Skin epidermis (tissue), 12 donors: ENCODE results near the gene MYO5C.

ENCODE experiments used
- H3K27ac ChIP-seq, 21 experiments: fragments of 200-600 bp; sonication (generic) in 11 of 21; one replicate each; pipeline ENCODE4 v1.5.0; 2020; ENCODE audit warnings: mild to moderate bottlenecking in 3 of 21, inconsistent platforms in 2 of 21, moderate library complexity in 2 of 21
- H3K4me3 ChIP-seq, 7 experiments: fragments of 200-600 bp; sonication (generic) in 2 of 7; one replicate each; pipeline ENCODE4 v1.5.0; 2020; ENCODE audit warnings: inconsistent platforms in 2 of 7, mild to moderate bottlenecking in 2 of 7, moderate library complexity in 1 of 7

Gene MYO5C

GRCh38 chr15:52282418-52282817 lies 13.2 kb downstream of the MYO5C start:
- Histone ChIP-seq H3K4me3 (no peak overlapping the region), H3K27ac (no peak overlapping the region)

- no peak overlapping the region for H3K27ac ChIP-seq
Measured at GRCh38 chr15:52281085-52282035, 14.2 kb downstream of the MYO5C start.

GRCh38 chr15:52280326-52281084 lies 15.1 kb downstream of the MYO5C start:
- no peak overlapping the region for H3K27ac ChIP-seq
- no peak overlapping the region for H3K4me3 ChIP-seq

More at GRCh38 chr15:52281085-52282035, 14.2 kb downstream of the MYO5C start:
- no peak overlapping the region for H3K4me3 ChIP-seq

GRCh38 chr15:52278636-52279367 lies 16.8 kb downstream of the MYO5C start:
- H3K4me3 ChIP-seq = no peak overlapping the region

GRCh38 chr15:52278135-52278534 lies 17.5 kb downstream of the MYO5C start:
- Histone ChIP-seq H3K27ac (no peak overlapping the region), H3K4me3 (no peak overlapping the region)

More at GRCh38 chr15:52278636-52279367, 16.8 kb downstream of the MYO5C start:
- H3K27ac ChIP-seq = no peak overlapping the region

GRCh38 chr15:52277575-52277974 lies 18.0 kb downstream of the MYO5C start:
- Histone ChIP-seq H3K4me3 (no peak overlapping the region), H3K27ac (no peak overlapping the region)

- Histone ChIP-seq H3K27ac (no peak overlapping the region), H3K4me3 (no peak overlapping the region)
Measured at GRCh38 chr15:52276256-52276770, 19.3 kb downstream of the MYO5C start.

- Histone ChIP-seq H3K27ac (peak overlapping the region in 3 of 21 experiments; percentile 6 to 83 (median 15)), H3K4me3 (no peak overlapping the region)
Measured at GRCh38 chr15:52263563-52264282, 31.9 kb downstream of the MYO5C start.

GRCh38 chr15:52262364-52262763 lies 33.2 kb downstream of the MYO5C start:
- Histone ChIP-seq H3K4me3 (no peak overlapping the region), H3K27ac (peak overlapping the region in 18 of 21 experiments; percentile 7 to 83 (median 58))

- peak overlapping the region in 18 of 21 experiments; percentile 1 to 83 (median 67) for H3K27ac ChIP-seq
Measured at GRCh38 chr15:52261498-52262242, 33.9 kb downstream of the MYO5C start.

GRCh38 chr15:52261026-52261425 lies 34.6 kb downstream of the MYO5C start:
- no peak overlapping the region for H3K4me3 ChIP-seq
- H3K27ac ChIP-seq = peak overlapping the region in 15 of 21 experiments; percentile 1 to 83 (median 69)

More at GRCh38 chr15:52261498-52262242, 33.9 kb downstream of the MYO5C start:
- no peak overlapping the region for H3K4me3 ChIP-seq

GRCh38 chr15:52259503-52259902 lies 36.1 kb downstream of the MYO5C start:
- Histone ChIP-seq H3K4me3 (no peak overlapping the region), H3K27ac (no peak overlapping the region)

GRCh38 chr15:52258461-52258860 lies 37.1 kb downstream of the MYO5C start:
- H3K27ac ChIP-seq = no peak overlapping the region
- H3K4me3 ChIP-seq = no peak overlapping the region

GRCh38 chr15:52257734-52258062 lies 37.9 kb downstream of the MYO5C start:
- Histone ChIP-seq H3K4me3 (no peak overlapping the region), H3K27ac (peak overlapping the region in 1 of 21 experiments; percentile 31)

- H3K4me3 ChIP-seq = no peak overlapping the region
- H3K27ac ChIP-seq = peak overlapping the region in 3 of 21 experiments; percentile 14 to 31 (median 20)
Measured at GRCh38 chr15:52256930-52257733, 38.5 kb downstream of the MYO5C start.

GRCh38 chr15:52256366-52256765 lies 39.2 kb downstream of the MYO5C start:
- Histone ChIP-seq H3K4me3 (no peak overlapping the region), H3K27ac (peak overlapping the region in 2 of 21 experiments; percentile 14 to 20)

GRCh38 chr15:52255935-52256334 lies 39.7 kb downstream of the MYO5C start:
- H3K27ac ChIP-seq = no peak overlapping the region

More at GRCh38 chr15:52255935-52256334, 39.7 kb downstream of the MYO5C start:
- H3K4me3 ChIP-seq = no peak overlapping the region
